ENCODE results near the gene PPP1R12A.

PPP1R12A gene

DNA sequence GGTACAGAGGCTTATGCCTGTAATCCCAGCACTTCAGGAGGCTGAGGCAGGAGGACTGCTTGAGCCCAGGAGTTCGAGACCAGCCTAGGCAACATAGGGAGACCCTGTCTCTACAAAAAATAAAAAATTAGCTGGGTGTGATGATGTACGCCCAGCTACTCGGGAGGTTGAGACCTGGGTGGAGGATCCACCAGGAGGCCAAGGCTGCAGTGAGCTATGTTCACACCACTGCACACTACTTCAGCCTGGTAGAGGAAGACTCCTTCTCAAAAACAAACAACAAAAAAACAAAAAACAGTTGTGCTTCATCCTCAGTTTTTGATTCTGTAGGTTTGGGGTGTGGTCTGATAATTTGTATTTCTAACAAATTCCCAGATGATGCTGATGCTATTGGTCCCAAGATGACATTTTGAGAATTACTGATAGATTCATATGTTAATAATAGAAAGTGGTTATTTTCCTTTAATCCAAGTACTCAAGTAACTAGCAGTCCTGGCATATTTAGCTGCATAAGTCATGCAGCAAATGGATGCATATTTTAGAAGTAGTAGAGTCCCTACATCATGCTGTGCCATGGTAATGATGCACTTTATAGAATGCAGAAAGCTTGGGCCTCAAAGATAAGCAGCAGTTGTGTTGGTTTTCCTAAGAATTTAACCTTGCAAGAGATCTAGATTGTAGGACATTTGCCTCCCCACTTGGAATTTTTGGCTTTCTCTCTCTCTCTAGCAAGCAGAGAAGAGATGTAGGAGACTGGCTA lies 168.0 kb downstream of the PPP1R12A start:
- DNase-seq, result no peak

DNA sequence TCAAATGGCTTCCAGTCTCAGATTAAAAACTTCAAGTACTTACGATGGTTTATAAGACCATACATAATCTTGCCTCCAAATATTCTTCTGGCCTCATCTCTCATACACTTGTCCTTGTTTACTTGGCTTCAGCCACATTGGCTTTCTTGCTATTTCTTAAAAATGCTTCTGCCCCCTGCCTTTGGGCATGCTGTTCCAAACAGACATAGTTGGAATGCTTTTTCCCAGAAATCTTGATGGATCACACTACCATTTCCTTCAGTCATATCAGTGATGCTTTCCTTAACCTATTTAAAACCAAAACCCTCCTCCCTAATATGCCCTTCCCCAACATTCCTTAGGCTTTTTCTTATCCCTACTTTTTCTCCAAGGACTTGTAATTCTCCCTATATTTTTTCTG lies 169.7 kb downstream of the PPP1R12A start:
- no peak for DNase-seq

DNA sequence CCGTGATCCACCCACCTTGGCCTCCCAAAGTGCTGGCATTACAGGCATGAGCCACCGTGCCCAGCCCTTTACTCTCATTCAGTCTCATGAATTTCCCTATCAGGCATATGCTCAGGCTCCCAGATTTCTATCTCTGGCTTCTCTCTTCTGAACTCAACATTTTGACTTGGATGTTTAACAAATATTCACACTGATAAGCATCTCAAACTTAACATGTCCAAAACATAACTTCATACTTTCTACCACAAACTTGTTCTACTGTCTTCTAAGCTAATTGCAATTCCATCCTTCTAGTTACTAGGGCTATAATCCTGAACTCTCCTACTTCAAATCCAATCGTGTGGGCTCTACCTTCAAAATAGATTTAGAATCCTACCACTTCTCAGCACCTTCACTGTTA lies 170.3 kb downstream of the PPP1R12A start:
- DNase-seq, result no peak

DNA sequence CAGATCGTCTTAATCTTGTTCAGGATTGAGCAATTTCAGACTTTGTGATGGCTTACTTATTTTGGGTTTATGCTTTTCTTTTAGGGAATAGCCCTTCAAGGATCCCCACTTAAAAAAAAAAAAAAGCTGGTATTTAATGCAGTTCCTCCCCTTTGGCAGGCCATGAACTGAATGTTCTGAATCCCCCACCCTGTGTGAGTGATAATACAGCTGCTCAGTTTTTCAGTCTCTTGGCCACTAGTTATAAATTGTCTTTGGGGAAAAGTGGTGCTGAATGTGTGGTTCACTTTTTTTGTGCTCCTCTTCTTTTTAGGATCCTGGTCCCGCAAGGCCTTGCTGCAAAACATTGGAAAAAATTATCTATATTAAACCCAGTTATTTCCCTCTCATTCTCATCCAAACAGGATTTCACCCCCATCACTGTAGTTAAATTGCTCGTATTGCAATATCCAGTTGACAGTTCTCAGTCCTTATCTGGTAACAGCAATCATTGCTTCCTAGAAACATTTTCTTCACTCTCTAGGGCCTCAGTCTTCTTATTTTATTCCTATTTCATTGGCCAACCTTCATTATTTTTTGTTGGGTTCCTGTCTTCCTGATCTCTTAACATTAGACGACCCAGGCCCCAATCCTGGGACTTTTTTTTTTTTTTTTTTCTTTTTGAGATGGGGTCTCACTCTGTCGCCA lies 171.0 kb downstream of the PPP1R12A start:
- no peak for DNase-seq

DNA sequence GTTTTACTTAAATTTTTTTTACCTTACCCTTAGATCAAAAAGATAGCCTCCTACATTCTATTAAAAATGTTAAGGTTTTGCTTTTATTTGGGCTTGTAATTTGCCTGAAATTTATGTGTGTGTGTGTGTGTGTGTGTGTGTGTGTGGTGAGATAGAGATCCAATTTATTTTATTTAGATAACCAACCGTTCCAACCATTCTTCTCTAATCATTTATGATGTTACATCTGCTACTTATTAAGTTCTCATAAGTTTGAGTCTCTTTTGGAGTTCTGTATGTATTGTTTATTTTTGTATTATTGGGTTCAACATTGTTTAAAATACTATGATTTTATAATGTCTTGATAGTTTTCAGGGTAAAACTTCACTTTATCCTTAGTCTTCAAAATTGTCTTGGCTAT lies 173.6 kb downstream of the PPP1R12A start:
- no peak for DNase-seq

DNA sequence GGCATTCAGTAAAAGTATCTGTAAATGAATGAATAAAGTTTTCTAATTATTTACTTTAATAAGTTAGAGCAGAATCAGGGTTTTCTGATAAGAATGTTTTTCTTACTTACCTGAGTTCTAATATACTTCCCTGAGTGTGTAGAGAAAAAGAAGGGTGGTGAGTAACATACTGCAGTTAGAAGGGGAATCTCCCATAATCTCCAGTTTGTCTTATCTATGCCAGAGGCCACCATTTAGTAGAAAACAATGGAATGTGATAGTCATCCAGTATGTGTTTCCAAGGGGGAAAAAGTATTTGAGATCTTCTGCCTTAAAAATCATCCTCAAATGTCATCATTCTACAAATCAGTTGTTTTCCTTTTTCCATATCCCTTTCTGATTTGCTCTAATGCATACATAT lies 187.6 kb downstream of the PPP1R12A start:
- DNase-seq, result no peak

DNA sequence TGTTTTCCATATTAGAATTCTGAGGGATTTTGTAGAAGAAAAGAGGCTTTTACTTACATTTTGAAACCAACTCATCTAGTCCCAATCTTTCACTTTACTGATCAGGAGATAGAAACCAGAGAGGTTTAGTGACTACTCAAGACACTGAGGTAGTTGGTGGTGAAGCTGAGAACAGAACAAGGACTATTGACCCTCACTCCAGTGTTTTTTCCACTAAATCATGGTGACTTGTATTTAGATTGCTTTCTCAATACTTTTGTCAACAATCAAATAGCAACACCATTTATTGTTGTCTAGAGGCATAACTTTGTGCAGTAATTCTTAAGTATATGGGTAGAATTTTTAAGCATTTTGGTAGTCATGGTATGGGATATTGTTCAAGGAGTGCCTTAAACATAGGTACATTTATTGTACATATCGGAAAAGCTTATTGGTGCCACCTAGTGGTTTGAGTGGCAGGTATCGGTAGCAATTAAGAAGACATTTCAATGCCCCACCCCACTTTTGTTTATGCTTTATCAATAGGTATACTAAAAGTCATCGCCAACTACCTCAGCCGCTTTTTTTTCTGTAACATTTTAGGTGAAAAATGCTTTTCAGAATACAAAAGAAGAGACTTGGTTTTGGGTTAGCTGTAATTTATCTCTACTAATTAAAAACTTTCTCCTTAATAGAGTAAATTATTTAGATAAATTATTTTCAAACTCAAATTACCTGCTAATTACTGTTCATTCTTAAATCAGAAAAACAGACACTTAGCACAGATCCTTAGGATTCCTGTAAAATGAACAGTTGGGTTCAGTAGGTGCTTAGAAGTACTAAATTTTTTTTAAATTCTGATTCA lies 196.8 kb downstream of the PPP1R12A start:
- DNase-seq, result peak; percentile 49 to 73

DNA sequence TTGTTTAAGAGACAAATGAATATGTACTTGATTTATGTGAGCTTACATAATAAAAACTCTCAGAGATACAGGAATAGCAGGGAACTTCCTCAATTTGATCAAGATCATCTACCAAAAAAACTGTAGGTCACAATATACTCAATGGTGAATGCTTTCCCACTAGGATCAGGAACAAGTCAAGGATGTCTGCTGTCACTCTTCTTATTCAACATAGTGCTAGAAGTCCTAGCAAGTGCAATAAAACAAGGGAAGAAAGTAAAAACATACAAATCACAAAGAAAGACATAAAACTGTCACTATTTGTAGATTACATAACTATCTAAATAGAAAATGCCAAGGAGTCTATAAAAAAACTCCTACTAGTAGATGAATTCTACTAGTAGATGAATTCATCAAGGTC lies 202.3 kb downstream of the PPP1R12A start:
- no peak for DNase-seq

DNA sequence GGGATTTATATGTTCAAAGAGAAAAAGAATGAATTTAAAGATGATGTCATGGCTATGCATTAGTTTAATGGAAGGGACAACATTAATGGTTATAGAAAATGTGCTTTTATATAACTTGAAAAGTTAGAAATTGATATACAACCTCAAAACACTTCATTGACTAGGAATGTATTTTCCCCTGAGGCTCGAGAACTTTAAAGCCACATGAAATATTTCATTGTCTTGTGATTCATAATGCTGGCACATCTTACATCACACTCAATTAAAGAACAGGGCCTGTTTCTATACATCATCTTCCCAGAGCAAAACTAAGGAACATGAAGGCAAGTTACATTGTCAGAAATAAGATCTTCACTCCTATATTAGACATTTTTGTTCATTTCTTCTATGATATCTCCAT lies 208.9 kb downstream of the PPP1R12A start:
- no peak for DNase-seq
